MM.1S (cell line): ENCODE results near the gene SYMPK.

ENCODE experiments used
- DNase-seq: peaks from one replicate; pipeline ENCODE4 v3.0.0-alpha.2; 2015
- H2AFZ ChIP-seq: fragments of 300-600 bp; sonication (generic); 2 replicates; pipeline ENCODE4 v1.6.0; 2016; ENCODE audit warnings: antibody characterized with exemption, low read length
- H3F3A ChIP-seq: fragments of 300-600 bp; sonication (generic); 2 replicates; pipeline ENCODE4 v1.6.1; 2016; ENCODE audit warnings: mild to moderate bottlenecking, antibody characterized with exemption, low read length, moderate library complexity, mixed read lengths; ENCODE audit not compliant: insufficient read depth
- H3K27ac ChIP-seq: fragments of 300-600 bp; sonication (generic); 2 replicates; pipeline ENCODE4 v1.5.1; 2016; ENCODE audit warnings: mild to moderate bottlenecking, low read length
- H3K27me3 ChIP-seq: fragments of 300-600 bp; sonication (generic); replicated peaks from 2 replicates; pipeline ENCODE4 v1.6.0; 2016; ENCODE audit warnings: low read length; ENCODE audit not compliant: insufficient read depth
- H3K36me3 ChIP-seq: fragments of 300-600 bp; sonication (generic); replicated peaks from 2 replicates; pipeline ENCODE4 v1.6.1; 2016; ENCODE audit warnings: mild to moderate bottlenecking, low read length, mixed read lengths; ENCODE audit not compliant: insufficient read depth
- H3K4me1 ChIP-seq: fragments of 300-600 bp; sonication (generic); 2 replicates; pipeline ENCODE4 v1.6.1; 2016; ENCODE audit warnings: low read length, mixed read lengths
- H3K4me2 ChIP-seq: fragments of 300-600 bp; sonication (generic); 2 replicates; pipeline ENCODE4 v1.6.0; 2016; ENCODE audit warnings: low read depth, low read length
- H3K4me3 ChIP-seq: fragments of 300-600 bp; sonication (generic); 2 replicates; pipeline ENCODE4 v1.5.1; 2016; ENCODE audit warnings: low read length, mixed read lengths
- H3K79me2 ChIP-seq: fragments of 300-600 bp; sonication (generic); 2 replicates; pipeline ENCODE4 v1.6.1; 2016; ENCODE audit warnings: mixed run types, low read length, mixed read lengths
- H3K9ac ChIP-seq: fragments of 300-600 bp; sonication (generic); 2 replicates; pipeline ENCODE4 v1.6.1; 2016; ENCODE audit warnings: low read length, mixed read lengths
- H3K9me2 ChIP-seq: fragments of 300-600 bp; sonication (generic); replicated peaks from 2 replicates; pipeline ENCODE4 v1.6.1; 2016; ENCODE audit warnings: mild to moderate bottlenecking, low read length, mixed read lengths; ENCODE audit not compliant: insufficient read depth
- H3K9me3 ChIP-seq: fragments of 300-600 bp; sonication (generic); replicated peaks from 2 replicates; pipeline ENCODE4 v1.6.1; 2016; ENCODE audit warnings: mild to moderate bottlenecking, low read length, mixed read lengths; ENCODE audit not compliant: insufficient read depth
- H4K20me1 ChIP-seq: fragments of 300-600 bp; sonication (generic); 2 replicates; pipeline ENCODE4 v1.6.1; 2016; ENCODE audit warnings: mild to moderate bottlenecking, low read length, moderate library complexity, mixed read lengths; ENCODE audit not compliant: insufficient read depth
- CTCF ChIP-seq: fragments of 300-600 bp; sonication (generic); IDR thresholded peaks from 2 replicates; pipeline ENCODE4 v1.5.1; 2016; ENCODE audit warnings: antibody characterized with exemption, low read length, mixed read lengths
- EZH2 ChIP-seq: fragments of 300-600 bp; sonication (generic); optimal IDR thresholded peaks from 2 replicates; pipeline ENCODE3; 2017; ENCODE audit warnings: low read depth, mild to moderate bottlenecking, antibody characterized with exemption, low read length, mixed read lengths
- EZH2phosphoT487 ChIP-seq: fragments of 300-600 bp; sonication (generic); IDR thresholded peaks from 2 replicates; pipeline ENCODE4 v1.6.1; 2018; ENCODE audit warnings: antibody characterized with exemption, low read length

SYMPK gene

GRCh38 chr19:45823182-45823581 lies 39.8 kb downstream of the SYMPK start:
- no peak overlapping the region for H3K9ac ChIP-seq
- H2AFZ ChIP-seq = no peak overlapping the region
- no peak for TF ChIP-seq EZH2phosphoT487
- no peak overlapping the region for H3K4me2 ChIP-seq
- H3K4me3 ChIP-seq = no peak overlapping the region
- H3K36me3 ChIP-seq = no peaks in the 10 kb centered on the region; the same call in 1 of the 2 replicates
- no peaks in the 10 kb centered on the region for H3K27me3 ChIP-seq
- H3K9me3 ChIP-seq = no peaks in the 10 kb centered on the region
- peaks cover under 1% of the 10 kb centered on the region; the same call in 1 of the 2 replicates for H3F3A ChIP-seq
- no peaks in the 10 kb centered on the region for H3K9me2 ChIP-seq
- H3K4me1 ChIP-seq = peaks cover 12% of the 10 kb centered on the region
- no peaks in the 10 kb centered on the region for H3K79me2 ChIP-seq
- no peak overlapping the region for H3K27ac ChIP-seq
- H4K20me1 ChIP-seq = no peaks in the 10 kb centered on the region
- DNase-seq = no peak

GRCh38 chr19:45822716-45823115 lies 40.2 kb downstream of the SYMPK start:
- H3K4me1 ChIP-seq = peaks cover 11% of the 10 kb centered on the region
- H3K9me3 ChIP-seq = no peaks in the 10 kb centered on the region
- no peaks in the 10 kb centered on the region for H3K27me3 ChIP-seq
- no peaks in the 10 kb centered on the region for H4K20me1 ChIP-seq
- H3K4me3 ChIP-seq = no peak overlapping the region
- no peaks in the 10 kb centered on the region; the same call in 1 of the 2 replicates for H3K36me3 ChIP-seq
- peaks cover 4% of the 10 kb centered on the region; the same call in 1 of the 2 replicates for H3F3A ChIP-seq
- H3K79me2 ChIP-seq = no peaks in the 10 kb centered on the region
- no peak overlapping the region for H3K9ac ChIP-seq
- TF ChIP-seq CTCF (no peak), EZH2phosphoT487 (no peak), EZH2 (no peak)
- H3K9me2 ChIP-seq = no peaks in the 10 kb centered on the region
- no peak for DNase-seq
- H3K4me2 ChIP-seq = no peak overlapping the region
- H3K27ac ChIP-seq = no peak overlapping the region
- no peak overlapping the region for H2AFZ ChIP-seq

GRCh38 chr19:45821570-45821969 lies 41.4 kb downstream of the SYMPK start:
- Histone ChIP-seq H3K4me1 (peaks cover 5% of the 10 kb centered on the region; the same call in 1 of the 2 replicates), H3K36me3 (no peaks in the 10 kb centered on the region; the same call in 1 of the 2 replicates), H3K9ac (no peak overlapping the region), H3F3A (peaks cover 9% of the 10 kb centered on the region; the same call in 1 of the 2 replicates), H3K79me2 (no peaks in the 10 kb centered on the region), H2AFZ (no peak overlapping the region), H3K4me2 (no peak overlapping the region), H3K4me3 (no peak overlapping the region), H3K9me2 (no peaks in the 10 kb centered on the region), H3K27ac (no peak overlapping the region), H3K27me3 (no peaks in the 10 kb centered on the region), H4K20me1 (no peaks in the 10 kb centered on the region), H3K9me3 (no peaks in the 10 kb centered on the region)
- no peak for DNase-seq
- TF ChIP-seq CTCF (no peak), EZH2 (no peak), EZH2phosphoT487 (no peak)

GRCh38 chr19:45821103-45821521 lies 41.8 kb downstream of the SYMPK start:
- H3K36me3 ChIP-seq = no peaks in the 10 kb centered on the region; the same call in 1 of the 2 replicates
- peaks cover 9% of the 10 kb centered on the region; the same call in 1 of the 2 replicates for H3F3A ChIP-seq
- DNase-seq = no peak
- H2AFZ ChIP-seq = no peak overlapping the region
- TF ChIP-seq EZH2 = no peak
- no peak for TF ChIP-seq CTCF
- TF ChIP-seq EZH2phosphoT487 = no peak
- no peak overlapping the region for H3K27ac ChIP-seq
- H4K20me1 ChIP-seq = no peaks in the 10 kb centered on the region
- peaks cover 5% of the 10 kb centered on the region; the same call in 1 of the 2 replicates for H3K4me1 ChIP-seq
- H3K4me2 ChIP-seq = no peak overlapping the region
- H3K4me3 ChIP-seq = no peak overlapping the region
- H3K9me2 ChIP-seq = no peaks in the 10 kb centered on the region
- no peaks in the 10 kb centered on the region for H3K27me3 ChIP-seq
- H3K9ac ChIP-seq = no peak overlapping the region
- H3K9me3 ChIP-seq = no peaks in the 10 kb centered on the region
- no peaks in the 10 kb centered on the region for H3K79me2 ChIP-seq
